ENCODE measurements around the gene PALD1. TPM values are rescaled to one million over a fixed set of nuclear protein-coding genes. Genes with fewer than 3 reads are reported as not detected.

Gene PALD1
- total RNA-seq, 1 experiment from 2014 or later, result 0.38 TPM

- no TSS peak for BruUV-seq (replicated peaks)
- DNase-seq, result no peak
These were observed 1.2 kb downstream of the PALD1 start for GRCh38 chr10:70479626-70480238.

GRCh38 chr10:70480239-70480861 is 1.8 kb downstream of the PALD1 start:
- BruUV-seq (replicated peaks), result no TSS peak
- Mint-ChIP-seq H3K27me3 (ENCODE audit: unreplicated experiment) (peaks cover 52% of the 10 kb centered on the region), H3K36me3 (ENCODE audit: insufficient read depth, unreplicated experiment) (peaks cover 12% of the 10 kb centered on the region), H3K27ac (ENCODE audit: unreplicated experiment) (no peak overlapping the region), H3K4me3 (ENCODE audit: low read depth, unreplicated experiment) (no peak overlapping the region), H3K4me1 (ENCODE audit: low read depth, unreplicated experiment) (peaks cover 23% of the 10 kb centered on the region), H3K9me3 (ENCODE audit: low read depth, unreplicated experiment) (no peaks in the 10 kb centered on the region)
- CTCF ChIA-PET, result no interaction called here
- intact Hi-C loops (cut with micrococcal nuclease; ENCODE audit: unreplicated experiment), result no loop called here
- no peak for TF ChIP-seq CTCF (IDR thresholded peaks at IDR 0.05; ENCODE audit: unreplicated experiment)
- no peak for DNase-seq

More at GRCh38 chr10:70479626-70480238, 1.2 kb downstream of the PALD1 start:
- no peak overlapping the region for H3K4me3 Mint-ChIP-seq (ENCODE audit: low read depth, unreplicated experiment)
- CTCF ChIA-PET, result interaction anchor here (0.6 kb wide), 1 partner anchor 16 kb away, joined by 4 read pairs; no protein-coding TSS in a partner anchor
- no peak overlapping the region for H3K27ac Mint-ChIP-seq (ENCODE audit: unreplicated experiment)
- no peaks in the 10 kb centered on the region for H3K9me3 Mint-ChIP-seq (ENCODE audit: low read depth, unreplicated experiment)
- intact Hi-C loops (cut with micrococcal nuclease; ENCODE audit: unreplicated experiment), result no loop called here
- no peak for TF ChIP-seq CTCF (IDR thresholded peaks at IDR 0.05; ENCODE audit: unreplicated experiment)
- peaks cover 58% of the 10 kb centered on the region for H3K27me3 Mint-ChIP-seq (ENCODE audit: unreplicated experiment)
- H3K36me3 Mint-ChIP-seq (ENCODE audit: insufficient read depth, unreplicated experiment), result peaks cover 12% of the 10 kb centered on the region
- peaks cover 23% of the 10 kb centered on the region for H3K4me1 Mint-ChIP-seq (ENCODE audit: low read depth, unreplicated experiment)

- H3K9me3 Mint-ChIP-seq (ENCODE audit: low read depth, unreplicated experiment), result no peaks in the 10 kb centered on the region
- peaks cover 44% of the 10 kb centered on the region for H3K27me3 Mint-ChIP-seq (ENCODE audit: unreplicated experiment)
- H3K36me3 Mint-ChIP-seq (ENCODE audit: insufficient read depth, unreplicated experiment), result peaks cover 12% of the 10 kb centered on the region
- CTCF ChIA-PET, result no interaction called here
- no peak overlapping the region for H3K4me3 Mint-ChIP-seq (ENCODE audit: low read depth, unreplicated experiment)
- no TSS peak for BruUV-seq (replicated peaks)
- no peak overlapping the region for H3K27ac Mint-ChIP-seq (ENCODE audit: unreplicated experiment)
- no peak for DNase-seq
- H3K4me1 Mint-ChIP-seq (ENCODE audit: low read depth, unreplicated experiment), result peaks cover 19% of the 10 kb centered on the region
- intact Hi-C loops (cut with micrococcal nuclease; ENCODE audit: unreplicated experiment), result no loop called here
- TF ChIP-seq CTCF (IDR thresholded peaks at IDR 0.05; ENCODE audit: unreplicated experiment), result no peak
These were observed 2.5 kb downstream of the PALD1 start for GRCh38 chr10:70481105-70481504.

GRCh38 chr10:70481831-70482530 is 3.4 kb downstream of the PALD1 start:
- CTCF ChIA-PET, result no interaction called here
- Mint-ChIP-seq H3K27me3 (ENCODE audit: unreplicated experiment) (peaks cover 35% of the 10 kb centered on the region), H3K9me3 (ENCODE audit: low read depth, unreplicated experiment) (no peaks in the 10 kb centered on the region), H3K4me3 (ENCODE audit: low read depth, unreplicated experiment) (no peak overlapping the region), H3K27ac (ENCODE audit: unreplicated experiment) (no peak overlapping the region), H3K4me1 (ENCODE audit: low read depth, unreplicated experiment) (peaks cover 11% of the 10 kb centered on the region), H3K36me3 (ENCODE audit: insufficient read depth, unreplicated experiment) (peaks cover 12% of the 10 kb centered on the region)
- TF ChIP-seq CTCF (IDR thresholded peaks at IDR 0.05; ENCODE audit: unreplicated experiment), result no peak
- intact Hi-C loops (cut with micrococcal nuclease; ENCODE audit: unreplicated experiment), result no loop called here
- no peak for DNase-seq
- no TSS peak for BruUV-seq (replicated peaks)
